Osteocyte (in vitro differentiated cells): ENCODE measurements around the gene FBXO3. TPM values are rescaled to one million over a fixed set of nuclear protein-coding genes. Genes with fewer than 3 reads are reported as not detected.

Experiments
- DNase-seq: peaks from one replicate; pipeline ENCODE4 v3.0.0; 2021; ENCODE audit warnings: mixed read lengths; ENCODE audit not compliant: unreplicated experiment; ENCODE audit errors: extremely low spot score
- H3K27ac Mint-ChIP-seq: one replicate; pipeline ENCODE4 v1.8.0; 2021; ENCODE audit warnings: mild to moderate bottlenecking, mixed read lengths; ENCODE audit not compliant: unreplicated experiment
- H3K27me3 Mint-ChIP-seq: one replicate; pipeline ENCODE4 v1.8.0; 2021; ENCODE audit warnings: mixed read lengths; ENCODE audit not compliant: unreplicated experiment
- H3K36me3 Mint-ChIP-seq: one replicate; pipeline ENCODE4 v1.8.0; 2021; ENCODE audit warnings: mixed read lengths; ENCODE audit not compliant: unreplicated experiment
- H3K4me1 Mint-ChIP-seq: one replicate; pipeline ENCODE4 v1.8.0; 2021; ENCODE audit warnings: mixed read lengths; ENCODE audit not compliant: unreplicated experiment
- H3K4me3 Mint-ChIP-seq: one replicate; pipeline ENCODE4 v1.8.0; 2021; ENCODE audit warnings: mild to moderate bottlenecking, moderate library complexity, mixed read lengths; ENCODE audit not compliant: unreplicated experiment
- H3K9me3 Mint-ChIP-seq: one replicate; pipeline ENCODE4 v1.8.0; 2021; ENCODE audit warnings: mixed read lengths; ENCODE audit not compliant: unreplicated experiment
- total RNA-seq: library from RNA; stranded (reverse); gene quantifications from 2 replicates; pipeline ENCODE4 v1.2.1, GENCODE V29; 2021
- TF ChIP-seq, protein P1 (sequence below): fragments of 200-600 bp; sonication (generic); IDR thresholded peaks from 2 replicates; pipeline ENCODE4 v1.5.0; 2021; ENCODE audit warnings: antibody characterized with exemption, mild to moderate bottlenecking, moderate library complexity

The FBXO3 gene
- total RNA-seq, 1 donor from 2014 or later: 31.1 TPM

DNA sequence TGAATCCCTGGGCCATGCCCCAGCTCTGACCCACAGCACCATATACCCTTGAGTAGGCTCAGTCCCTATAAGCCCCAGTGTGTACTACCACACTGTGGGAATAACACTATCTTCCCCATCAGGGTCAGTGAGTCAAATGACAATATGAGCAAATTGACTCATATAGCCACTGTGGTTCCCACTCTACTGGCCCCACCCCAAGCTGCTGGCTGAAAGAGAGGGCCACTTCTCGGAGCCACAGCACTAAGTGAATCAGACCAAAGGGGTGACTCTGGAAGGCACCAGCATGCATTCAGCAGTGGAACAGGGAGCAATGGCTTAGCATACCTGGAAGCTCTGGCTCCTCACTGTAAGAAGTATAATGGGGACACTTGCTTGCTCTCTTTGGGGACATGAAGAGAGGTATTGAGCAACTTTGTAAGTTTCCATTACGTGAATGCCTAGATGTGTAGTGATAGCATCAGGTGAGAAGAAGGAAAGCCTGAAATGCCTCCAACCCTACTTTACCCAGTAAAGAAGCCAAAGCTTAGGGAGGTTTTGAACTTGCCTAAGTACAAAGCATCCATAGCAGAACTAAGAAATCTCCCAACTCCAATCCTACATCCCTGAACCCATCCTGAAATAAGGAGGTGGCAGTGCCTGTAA is 51.6 kb downstream of the FBXO3 start:
- H3K4me3 Mint-ChIP-seq: no peak overlapping the region
- peaks cover 81% of the 10 kb centered on the region for H3K4me1 Mint-ChIP-seq
- H3K27ac Mint-ChIP-seq: peak overlapping the region; percentile 92
- H3K36me3 Mint-ChIP-seq: peaks cover 30% of the 10 kb centered on the region
- no peak for DNase-seq
- no peaks in the 10 kb centered on the region for H3K27me3 Mint-ChIP-seq
- TF ChIP-seq, protein P1, sequence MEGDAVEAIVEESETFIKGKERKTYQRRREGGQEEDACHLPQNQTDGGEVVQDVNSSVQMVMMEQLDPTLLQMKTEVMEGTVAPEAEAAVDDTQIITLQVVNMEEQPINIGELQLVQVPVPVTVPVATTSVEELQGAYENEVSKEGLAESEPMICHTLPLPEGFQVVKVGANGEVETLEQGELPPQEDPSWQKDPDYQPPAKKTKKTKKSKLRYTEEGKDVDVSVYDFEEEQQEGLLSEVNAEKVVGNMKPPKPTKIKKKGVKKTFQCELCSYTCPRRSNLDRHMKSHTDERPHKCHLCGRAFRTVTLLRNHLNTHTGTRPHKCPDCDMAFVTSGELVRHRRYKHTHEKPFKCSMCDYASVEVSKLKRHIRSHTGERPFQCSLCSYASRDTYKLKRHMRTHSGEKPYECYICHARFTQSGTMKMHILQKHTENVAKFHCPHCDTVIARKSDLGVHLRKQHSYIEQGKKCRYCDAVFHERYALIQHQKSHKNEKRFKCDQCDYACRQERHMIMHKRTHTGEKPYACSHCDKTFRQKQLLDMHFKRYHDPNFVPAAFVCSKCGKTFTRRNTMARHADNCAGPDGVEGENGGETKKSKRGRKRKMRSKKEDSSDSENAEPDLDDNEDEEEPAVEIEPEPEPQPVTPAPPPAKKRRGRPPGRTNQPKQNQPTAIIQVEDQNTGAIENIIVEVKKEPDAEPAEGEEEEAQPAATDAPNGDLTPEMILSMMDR: no peak
- H3K9me3 Mint-ChIP-seq: no peaks in the 10 kb centered on the region

DNA sequence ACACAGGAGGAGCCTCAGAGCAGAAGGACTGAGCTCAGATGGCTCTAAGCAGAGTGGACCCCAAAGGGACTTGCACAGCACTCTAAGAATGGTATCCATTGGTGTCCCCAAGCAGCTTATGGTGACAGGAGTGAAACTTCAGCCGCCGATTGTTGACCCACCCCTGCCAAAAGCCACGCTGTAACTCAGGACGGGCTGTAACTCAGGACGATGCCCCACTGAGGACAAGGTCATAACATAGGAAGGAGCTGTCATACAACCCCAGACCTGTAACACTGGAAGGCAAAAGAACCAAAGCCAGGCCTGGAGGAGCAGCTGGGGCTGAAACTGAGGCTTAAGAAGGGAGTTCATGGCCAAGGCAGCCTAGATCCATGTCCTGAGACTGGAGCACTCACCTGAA is 52.3 kb downstream of the FBXO3 start:
- no peak for DNase-seq
- peak overlapping the region; percentile 92 for H3K27ac Mint-ChIP-seq
- H3K4me3 Mint-ChIP-seq: no peak overlapping the region

DNA sequence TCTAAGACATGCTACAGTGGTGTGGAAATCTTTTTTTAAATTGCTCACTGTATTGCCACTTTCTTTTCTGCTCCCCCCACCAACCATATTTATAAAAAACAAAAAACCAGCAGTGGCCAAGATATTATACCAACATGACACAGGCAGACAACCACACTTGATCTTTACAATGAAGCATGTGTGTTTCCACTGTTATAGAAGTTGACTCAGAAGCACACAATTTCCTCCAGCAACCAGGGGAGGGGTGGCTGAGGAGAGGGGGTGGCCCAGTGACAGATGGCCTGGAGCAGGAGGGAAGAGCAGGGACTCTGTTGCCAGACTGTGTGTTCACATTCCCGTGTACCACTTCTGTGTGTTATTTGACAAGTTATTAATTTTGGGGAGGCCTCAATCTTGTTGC is 52.9 kb downstream of the FBXO3 start:
- Mint-ChIP-seq H3K9me3 (no peaks in the 10 kb centered on the region), H3K4me1 (peaks cover 77% of the 10 kb centered on the region), H3K27ac (peak overlapping the region; percentile 92), H3K27me3 (no peaks in the 10 kb centered on the region), H3K36me3 (peaks cover 37% of the 10 kb centered on the region), H3K4me3 (no peak overlapping the region)
- no peak for DNase-seq
- TF ChIP-seq, protein P1: no peak

More for the DNA sequence above, 52.3 kb downstream of the FBXO3 start:
- Mint-ChIP-seq H3K27me3 (no peaks in the 10 kb centered on the region), H3K36me3 (peaks cover 34% of the 10 kb centered on the region), H3K9me3 (no peaks in the 10 kb centered on the region), H3K4me1 (peaks cover 77% of the 10 kb centered on the region)
- TF ChIP-seq, protein P1: no peak

DNA sequence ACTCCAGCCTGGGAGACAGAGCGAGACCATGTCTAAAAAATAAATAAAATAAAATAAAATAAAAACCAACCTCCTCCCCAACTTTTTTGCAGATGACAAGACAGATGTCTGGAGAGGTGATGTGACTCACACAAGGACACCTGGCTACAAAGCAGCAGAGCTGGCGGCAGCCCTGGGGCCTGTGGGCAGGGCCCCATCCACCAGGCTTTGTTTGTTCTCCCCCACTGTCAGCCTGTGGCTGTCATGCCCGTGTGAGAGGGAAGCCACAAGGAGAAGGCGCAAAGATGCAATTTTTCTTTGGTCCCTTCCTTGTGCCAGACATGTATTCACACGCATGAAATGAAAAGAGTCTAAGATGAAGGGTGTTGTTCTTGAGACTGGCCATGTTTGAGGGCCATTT is 54.7 kb downstream of the FBXO3 start:
- Mint-ChIP-seq H3K4me1 (peaks cover 65% of the 10 kb centered on the region), H3K36me3 (peaks cover 36% of the 10 kb centered on the region), H3K27me3 (no peaks in the 10 kb centered on the region), H3K9me3 (no peaks in the 10 kb centered on the region), H3K27ac (peak overlapping the region; percentile 66), H3K4me3 (no peak overlapping the region)
- TF ChIP-seq, protein P1: no peak
- no peak for DNase-seq

DNA sequence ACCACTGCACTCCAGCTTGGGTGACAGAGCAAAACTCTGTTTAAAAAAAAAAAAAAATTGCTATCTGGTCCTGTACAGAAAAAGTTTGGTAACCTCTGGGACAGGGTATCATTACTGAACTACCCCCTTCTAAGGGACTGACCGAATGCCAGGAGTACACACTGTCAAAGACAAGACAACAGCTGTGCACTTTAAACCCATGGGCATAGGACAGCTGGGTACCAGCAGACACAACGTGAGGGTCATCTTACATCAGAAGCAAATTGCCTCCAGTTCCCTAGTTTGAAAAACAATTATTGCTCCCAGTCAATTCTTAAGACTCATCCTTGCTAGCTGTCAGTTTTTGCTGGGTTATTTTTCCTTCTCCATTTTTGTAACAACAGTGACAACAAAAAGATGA is 55.9 kb downstream of the FBXO3 start:
- Mint-ChIP-seq H3K27ac (peak overlapping the region; percentile 19), H3K4me1 (peaks cover 54% of the 10 kb centered on the region), H3K9me3 (no peaks in the 10 kb centered on the region), H3K36me3 (peaks cover 39% of the 10 kb centered on the region), H3K4me3 (no peak overlapping the region), H3K27me3 (no peaks in the 10 kb centered on the region)
- TF ChIP-seq, protein P1: no peak
- no peak for DNase-seq
